Astrocyte of the cerebellum (primary cell): ENCODE results near the gene CLDN24.

ENCODE experiments used
- DNase-seq: peaks from one replicate; pipeline ENCODE4 v3.0.0-alpha.2; 2011; ENCODE audit warnings: low read depth
- H3K4me3 ChIP-seq: 2 replicates; pipeline ENCODE4 v1.5.1; 2011; ENCODE audit warnings: mild to moderate bottlenecking, low read depth, low read length, moderate library complexity
- CTCF ChIP-seq: IDR thresholded peaks from 2 replicates; pipeline ENCODE4 v1.5.1; 2012; ENCODE audit warnings: low read length, low read depth, moderate library complexity, mild to moderate bottlenecking; ENCODE audit errors: missing control alignments
- in situ Hi-C: cut with HindIII; loops from 2 replicates; pipeline ENCODE4 v1.10.0; 2017; ENCODE audit warnings: low sequenced_read_pairs

CLDN24 gene

GRCh38 chr4:183348136-183348535 lies 25.9 kb upstream of the CLDN24 start:
- no peak for DNase-seq
- no peak for TF ChIP-seq CTCF
- in situ Hi-C loops, result no loop called here
- H3K4me3 ChIP-seq, result no peak overlapping the region

DNA sequence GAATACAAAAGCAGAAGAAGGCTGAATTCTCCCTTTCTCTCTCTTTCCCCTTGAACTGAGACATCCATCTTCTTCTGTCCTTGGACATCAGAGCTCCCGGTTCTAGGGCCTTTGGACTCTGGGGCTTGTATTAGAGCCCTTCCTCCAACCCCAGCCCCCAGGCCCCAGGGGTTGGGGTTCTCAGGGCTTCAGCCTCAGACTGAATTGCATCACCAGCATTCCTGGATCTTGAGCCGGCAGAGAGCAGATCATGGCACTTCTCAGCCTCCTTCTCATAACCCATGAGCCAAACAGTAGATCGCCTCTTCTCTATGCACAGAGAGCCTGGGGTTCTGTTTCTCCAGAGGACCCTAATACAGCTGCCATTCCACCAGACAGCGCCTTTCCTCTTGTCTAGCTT lies 25.3 kb upstream of the CLDN24 start:
- no peak for TF ChIP-seq CTCF
- H3K4me3 ChIP-seq, result no peak overlapping the region
- in situ Hi-C loops, result no loop called here

GRCh38 chr4:183347146-183347545 lies 24.9 kb upstream of the CLDN24 start:
- H3K4me3 ChIP-seq, result no peak overlapping the region
- TF ChIP-seq CTCF, result no peak
- in situ Hi-C loops, result no loop called here
- no peak for DNase-seq

More for the DNA sequence above, 25.3 kb upstream of the CLDN24 start:
- DNase-seq, result no peak

DNA sequence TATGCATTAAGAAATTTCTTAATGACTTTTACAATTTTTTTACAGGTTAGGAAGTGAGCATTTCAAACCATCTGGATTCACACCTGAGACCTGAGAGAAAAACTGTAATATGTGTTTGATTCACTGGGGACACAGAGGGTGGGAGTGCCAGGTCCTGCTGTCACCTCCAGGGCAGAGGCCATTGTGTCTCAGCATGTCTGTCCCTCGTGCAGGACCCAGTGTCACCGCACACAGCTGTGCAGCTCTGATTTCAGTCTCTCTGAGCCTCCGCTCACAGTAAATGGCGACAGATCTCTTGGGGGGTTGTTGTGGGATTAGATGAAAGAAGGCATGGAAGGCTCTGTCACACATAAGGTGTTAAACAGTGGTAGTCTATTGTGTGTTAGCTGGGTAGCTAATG lies 23.0 kb upstream of the CLDN24 start:
- H3K4me3 ChIP-seq, result no peak overlapping the region
- in situ Hi-C loops, result no loop called here

GRCh38 chr4:183344523-183345255 lies 22.5 kb upstream of the CLDN24 start:
- H3K4me3 ChIP-seq, result no peak overlapping the region
- in situ Hi-C loops, result no loop called here
- no peak for TF ChIP-seq CTCF
- DNase-seq, result no peak

More for the DNA sequence above, 23.0 kb upstream of the CLDN24 start:
- TF ChIP-seq CTCF, result no peak
- no peak for DNase-seq

GRCh38 chr4:183343730-183344129 lies 21.5 kb upstream of the CLDN24 start:
- no peak for TF ChIP-seq CTCF
- no peak for DNase-seq
- no peak overlapping the region for H3K4me3 ChIP-seq
- in situ Hi-C loops, result no loop called here
